HEK293 (cell line): ENCODE data around the gene TPST1.

Experiments
- CTCF ChIA-PET: fragments of 350-600 bp; formaldehyde crosslinking; extraction: SDS; loops from one replicate; lab custom pipeline; 2021; ENCODE audit warnings: antibody characterized with exemption; lab: Yijun Ruan, JAX
- POLR2A ChIA-PET: fragments of 300-600 bp; formaldehyde crosslinking; extraction: SDS; loops from one replicate; lab custom pipeline; 2020; ENCODE audit warnings: antibody characterized with exemption, inconsistent platforms; lab: Yijun Ruan, JAX
- H3K27ac ChIP-seq: fragments of 200-500 bp; sonication (Bioruptor generic); 2 replicates; pipeline ENCODE4 v1.5.1; 2014; ENCODE audit warnings: low read depth, low read length, control low read depth, inconsistent platforms; ENCODE audit errors: extremely low read depth
- H3K36me3 ChIP-seq, 2 experiments: fragments of 200-500 bp in 1 of 2; sonication (Bioruptor generic) in 1 of 2; 1 replicate in 1 of 2; 2 replicates in 1 of 2; pipeline ENCODE4 v1.5.1; 2014 to 2017; ENCODE audit warnings: inconsistent platforms in 2 of 2, low read length in 2 of 2; ENCODE audit not compliant: control insufficient read depth in 2 of 2, insufficient read depth in 1 of 2
- H3K4me1 ChIP-seq: fragments of 200-500 bp; sonication (Bioruptor generic); 2 replicates; pipeline ENCODE4 v1.5.1; 2014; ENCODE audit warnings: mild to moderate bottlenecking, low read length, inconsistent platforms; ENCODE audit not compliant: control insufficient read depth, insufficient read depth
- H3K4me3 ChIP-seq: 2 replicates; pipeline ENCODE4 v1.5.1; 2011; ENCODE audit warnings: low read depth, mild to moderate bottlenecking, control low read depth, low read length, moderate library complexity
- H3K9me3 ChIP-seq: fragments of 200-500 bp; sonication (Bioruptor generic); 2 replicates; pipeline ENCODE4 v1.5.1; 2014; ENCODE audit warnings: low read depth, low read length, inconsistent platforms; ENCODE audit not compliant: control insufficient read depth, insufficient read depth
- BCL11A ChIP-seq: fragments of 450-650 bp; formaldehyde crosslinking; IDR thresholded peaks from 2 replicates; pipeline ENCODE4 v1.5.1; 2016; ENCODE audit warnings: low read depth, missing biosample characterization, missing genetic modification characterization
- HOXC10 ChIP-seq: sonication (generic); formaldehyde crosslinking; IDR thresholded peaks from 2 replicates; pipeline ENCODE4 v1.8.1; 2023; ENCODE audit warnings: mild to moderate bottlenecking, missing genetic modification reagents
- KLF8 ChIP-seq: fragments of 450-650 bp; formaldehyde crosslinking; IDR thresholded peaks from 2 replicates; pipeline ENCODE4 v1.5.1; 2016; ENCODE audit warnings: missing biosample characterization, missing genetic modification characterization
- MEIS1 ChIP-seq: sonication (generic); formaldehyde crosslinking; IDR thresholded peaks from 2 replicates; pipeline ENCODE4 v1.8.1; 2022; ENCODE audit warnings: missing genetic modification reagents, mild to moderate bottlenecking, borderline replicate concordance
- MZF1 ChIP-seq: fragments of 450-650 bp; formaldehyde crosslinking; IDR thresholded peaks from 2 replicates; pipeline ENCODE4 v1.5.1; 2017; ENCODE audit warnings: missing biosample characterization, missing genetic modification characterization, borderline replicate concordance
- ZBTB1 ChIP-seq: fragments of 450-650 bp; formaldehyde crosslinking; IDR thresholded peaks from 2 replicates; pipeline ENCODE4 v1.5.1; 2016; ENCODE audit warnings: missing biosample characterization, missing genetic modification characterization
- ZBTB20 ChIP-seq: fragments of 450-650 bp; formaldehyde crosslinking; IDR thresholded peaks from 2 replicates; pipeline ENCODE4 v1.5.1; 2016; ENCODE audit warnings: missing biosample characterization, missing genetic modification characterization
- ZBTB21 ChIP-seq: fragments of 450-650 bp; formaldehyde crosslinking; IDR thresholded peaks from 2 replicates; pipeline ENCODE4 v1.5.1; 2017; ENCODE audit warnings: missing biosample characterization, missing genetic modification characterization
- ZNF114 ChIP-seq: fragments of 450-650 bp; formaldehyde crosslinking; IDR thresholded peaks from 2 replicates; pipeline ENCODE4 v1.5.0; 2017; ENCODE audit warnings: missing biosample characterization, missing genetic modification characterization
- ZNF155 ChIP-seq: fragments of 450-650 bp; formaldehyde crosslinking; IDR thresholded peaks from 2 replicates; pipeline ENCODE4 v1.5.1; 2016; ENCODE audit warnings: missing biosample characterization, missing genetic modification characterization
- ZNF223 ChIP-seq: fragments of 450-650 bp; formaldehyde crosslinking; IDR thresholded peaks from 2 replicates; pipeline ENCODE4 v1.5.1; 2016; ENCODE audit warnings: missing biosample characterization, missing genetic modification characterization
- ZNF23 ChIP-seq: fragments of 450-650 bp; formaldehyde crosslinking; IDR thresholded peaks from 2 replicates; pipeline ENCODE4 v1.5.1; 2016; ENCODE audit warnings: missing biosample characterization, missing genetic modification characterization, borderline replicate concordance
- ZNF26 ChIP-seq: fragments of 450-650 bp; formaldehyde crosslinking; IDR thresholded peaks from 2 replicates; pipeline ENCODE4 v1.5.1; 2016; ENCODE audit warnings: missing biosample characterization, missing genetic modification characterization
- ZNF266 ChIP-seq: fragments of 450-650 bp; formaldehyde crosslinking; IDR thresholded peaks from 2 replicates; pipeline ENCODE4 v1.5.1; 2016; ENCODE audit warnings: missing biosample characterization, missing genetic modification characterization, low read depth
- ZNF274 ChIP-seq, 2 experiments: fragments of 200-500 bp in 1 of 2; fragments of 450-650 bp in 1 of 2; sonication (Bioruptor generic) in 1 of 2; formaldehyde crosslinking in 1 of 2; IDR thresholded peaks; 2 replicates each; pipeline versions ENCODE4 v1.5.1 to v1.6.1; 2014 to 2016; ENCODE audit warnings: borderline replicate concordance in 1 of 2, inconsistent platforms in 1 of 2, low read length in 1 of 2, missing biosample characterization in 1 of 2, missing genetic modification characterization in 1 of 2
- ZNF354C ChIP-seq: fragments of 450-650 bp; formaldehyde crosslinking; IDR thresholded peaks from 2 replicates; pipeline ENCODE4 v1.5.1; 2016; ENCODE audit warnings: missing biosample characterization, missing genetic modification characterization, low read depth, borderline replicate concordance
- ZNF48 ChIP-seq: fragments of 450-650 bp; formaldehyde crosslinking; IDR thresholded peaks from 2 replicates; pipeline ENCODE4 v1.5.1; 2016; ENCODE audit warnings: missing biosample characterization, missing genetic modification characterization
- ZNF518A ChIP-seq: fragments of 450-650 bp; formaldehyde crosslinking; conservative IDR thresholded peaks from 2 replicates; pipeline ENCODE4 v1.5.1; 2016; ENCODE audit warnings: low read depth, missing biosample characterization, missing genetic modification characterization
- ZNF530 ChIP-seq: fragments of 450-650 bp; formaldehyde crosslinking; IDR thresholded peaks from 2 replicates; pipeline ENCODE4 v1.5.1; 2016; ENCODE audit warnings: low read depth, missing biosample characterization, missing genetic modification characterization
- ZNF560 ChIP-seq: fragments of 450-650 bp; formaldehyde crosslinking; IDR thresholded peaks from 2 replicates; pipeline ENCODE4 v1.5.1; 2017; ENCODE audit warnings: missing biosample characterization, missing genetic modification characterization, borderline replicate concordance
- ZNF664 ChIP-seq: fragments of 450-650 bp; formaldehyde crosslinking; IDR thresholded peaks from 2 replicates; pipeline ENCODE4 v1.5.1; 2016; ENCODE audit warnings: missing biosample characterization, missing genetic modification characterization
- ZNF670 ChIP-seq: fragments of 450-650 bp; formaldehyde crosslinking; IDR thresholded peaks from 2 replicates; pipeline ENCODE4 v1.5.1; 2016; ENCODE audit warnings: missing biosample characterization, missing genetic modification characterization, low read depth
- ZSCAN23 ChIP-seq: fragments of 450-650 bp; formaldehyde crosslinking; IDR thresholded peaks from 2 replicates; pipeline ENCODE4 v1.5.1; 2016; ENCODE audit warnings: missing biosample characterization, missing genetic modification characterization
- ZSCAN5A ChIP-seq: fragments of 450-650 bp; formaldehyde crosslinking; IDR thresholded peaks from 2 replicates; pipeline ENCODE4 v1.5.1; 2016; ENCODE audit warnings: missing biosample characterization, missing genetic modification characterization

The TPST1 gene

GRCh38 chr7:66236713-66237303 lies 31.7 kb downstream of the TPST1 start:
- H3K36me3 ChIP-seq, result no peaks in the 10 kb centered on the region
- H3K9me3 ChIP-seq, result no peaks in the 10 kb centered on the region
- TF ChIP-seq ZNF23 (no peak), ZNF670 (tag by site-specific recombination) (no peak), ZBTB20 (tag by site-specific recombination) (no peak), ZNF155 (tag by site-specific recombination) (no peak), ZNF266 (tag by site-specific recombination) (no peak), KLF8 (tag by site-specific recombination) (no peak), ZNF48 (no peak), ZNF530 (tag by site-specific recombination) (no peak), ZSCAN23 (tag by site-specific recombination) (no peak), ZSCAN5A (no peak), ZBTB1 (no peak), ZBTB21 (no peak), MEIS1 (CRISPR knock-in tag) (no peak), ZNF274 (IDR thresholded peaks at IDR 0.05; ENCODE audit: low read length) (no peak), ZNF274 (tag by site-specific recombination; IDR thresholded peaks at IDR 0.05; ENCODE audit: borderline replicate concordance) (no peak), ZNF114 (tag by site-specific recombination) (no peak), ZNF223 (tag by site-specific recombination) (no peak), ZNF26 (tag by site-specific recombination) (no peak), BCL11A (tag by site-specific recombination) (no peak), ZNF664 (no peak), HOXC10 (no peak)
- no peak overlapping the region for H3K27ac ChIP-seq
- ChIA-PET CTCF (interaction anchor here (0.8 kb wide), 1 partner anchor 13 kb away, joined by 3 read pairs; no protein-coding TSS in a partner anchor), POLR2A (interaction anchor here (0.9 kb wide), 1 partner anchor 32 kb away, joined by 3 read pairs; the partner anchor contains the start of gene TPST1)
- no peak overlapping the region for H3K4me3 ChIP-seq
- H3K4me1 ChIP-seq, result peaks cover 7% of the 10 kb centered on the region; the same call in 1 of the 2 replicates

GRCh38 chr7:66237906-66238772 lies 33.0 kb downstream of the TPST1 start:
- Histone ChIP-seq H3K9me3 (no peaks in the 10 kb centered on the region), H3K36me3 (no peaks in the 10 kb centered on the region), H3K27ac (no peak overlapping the region), H3K4me3 (no peak overlapping the region), H3K4me1 (peaks cover 7% of the 10 kb centered on the region; the same call in 1 of the 2 replicates)
- CTCF ChIA-PET, result interaction anchor here (0.7 to 0.8 kb wide), 2 partner anchors 33 to 42 kb away, joined by 3 to 4 read pairs; no protein-coding TSS in a partner anchor
- POLR2A ChIA-PET, result no interaction called here
- TF ChIP-seq ZNF354C (no peak), ZNF518A (tag by site-specific recombination) (no peak), MZF1 (tag by site-specific recombination) (no peak), ZNF560 (tag by site-specific recombination) (no peak), HOXC10 (no peak)
